Spleen (tissue), 11 donors: ENCODE results near the gene NUFIP2. TPM values are rescaled to one million over a fixed set of nuclear protein-coding genes. Genes with fewer than 3 reads are reported as not detected.
A peak's percentile ranks its signal among the peaks of the same experiment; 100 is the strongest.

Source experiments
- DNase-seq: peaks from one replicate; pipeline ENCODE4 v3.0.0-alpha.2; 2020
- H3K27ac ChIP-seq, 8 donors: fragments of 200-600 bp; sonication (generic) in 7 of 8; 1 replicate in 4 of 8; 2 replicates in 4 of 8; pipeline versions ENCODE4 v1.5.0 to v1.8.0; 2016 to 2021; ENCODE audit warnings: inconsistent platforms in 4 of 8, mild to moderate bottlenecking in 4 of 8, moderate library complexity in 1 of 8
- H3K27me3 ChIP-seq, 7 donors: fragments of 200-600 bp; sonication (generic) in 6 of 7; replicated peaks in 1 of 7; 1 replicate in 4 of 7; 2 replicates in 3 of 7; pipeline versions ENCODE4 v1.5.0 to v1.8.0; 2016 to 2021; ENCODE audit warnings: inconsistent platforms in 3 of 7, mild to moderate bottlenecking in 1 of 7
- H3K36me3 ChIP-seq, 6 donors: fragments of 200-600 bp; sonication (generic) in 5 of 6; 1 replicate in 4 of 6; 2 replicates in 2 of 6; pipeline versions ENCODE4 v1.5.0 to v1.8.0; 2016 to 2021; ENCODE audit warnings: inconsistent platforms in 2 of 6
- H3K4me1 ChIP-seq, 6 donors: fragments of 200-600 bp; sonication (generic) in 5 of 6; 1 replicate in 3 of 6; 2 replicates in 3 of 6; pipeline versions ENCODE4 v1.5.0 to v1.8.0; 2016 to 2021; ENCODE audit warnings: inconsistent platforms in 3 of 6
- H3K4me3 ChIP-seq, 8 donors: fragments of 200-600 bp; sonication (generic) in 7 of 8; 1 replicate in 4 of 8; 2 replicates in 4 of 8; pipeline versions ENCODE4 v1.5.0 to v1.8.0; 2016 to 2021; ENCODE audit warnings: inconsistent platforms in 4 of 8, mild to moderate bottlenecking in 4 of 8, moderate library complexity in 2 of 8
- H3K9me3 ChIP-seq, 8 donors: fragments of 200-600 bp; sonication (generic) in 7 of 8; 1 replicate in 4 of 8; 2 replicates in 4 of 8; pipeline versions ENCODE4 v1.5.0 to v1.8.0; 2016 to 2021; ENCODE audit warnings: inconsistent platforms in 4 of 8
- CTCF ChIP-seq, 11 experiments: fragments of 200-600 bp in 7 of 11; fragments of 450-650 bp in 4 of 11; sonication (generic) in 4 of 11; IDR thresholded peaks in 8 of 11; conservative IDR thresholded peaks in 3 of 11; 1 replicate in 7 of 11; 2 replicates in 4 of 11; pipeline versions ENCODE4 v1.4.0 to v1.8.0; 2016 to 2021; ENCODE audit warnings: antibody characterized with exemption in 11 of 11, inconsistent platforms in 4 of 11, mild to moderate bottlenecking in 1 of 11
- POLR2A ChIP-seq, 3 donors: fragments of 450-650 bp; IDR thresholded peaks; one replicate each; pipeline ENCODE4 v1.5.1; 2017; ENCODE audit warnings: antibody characterized with exemption in 3 of 3, mild to moderate bottlenecking in 1 of 3
- POLR2AphosphoS5 ChIP-seq, 3 donors: sonication (generic); formaldehyde crosslinking; IDR thresholded peaks; one replicate each; pipeline ENCODE4 v1.5.1; 2017; ENCODE audit warnings: antibody characterized with exemption in 3 of 3
- WGBS, 5 donors: extraction: QIAGEN DNeasy Blood & Tissue Kit in 3 of 5; methylation state at CpG; one replicate each; pipeline versions ENCODE4 v1.1.5 to v1.1.7; 2013 to 2018; 5-methylcytosine and 5-hydroxymethylcytosine counted together
- intact Hi-C: fragments of 100-400 bp; cut with DNase I; formaldehyde crosslinking; loops from one replicate; pipeline ENCODE4 v1.15.0; 2023; ENCODE audit warnings: low total_unique reads
- polyA plus RNA-seq, 3 donors: library from polyadenylated mRNA; stranded (reverse); fragments of 200-250 nt; gene quantifications; one replicate each; pipeline ENCODE4 v1.2.1, GENCODE V29; 2013
- total RNA-seq, 7 donors: library from RNA; depleted of rRNA in 3 of 7; stranded (reverse); fragments of >200 nt in 3 of 7; fragmentation: NEBNext Ultra II Directional in 4 of 7; extraction: Animal tissue kit (Norgen Biotek cat#: 25700) in 4 of 7; gene quantifications; one replicate each; pipeline versions ENCODE4 v1.1.0 to v1.2.1, GENCODE V29; 2016 to 2021
- donor health status: healthy with polysubstance abuse.
- donor health status: DM: no; HTN: no; CAD: no; lungs with moderate emphysema.
- donor health status: DM: no; HTN: no; CAD: no.
- donor health status: Bipolar disorder and iron deficiency.
- donor health status: healthy.
- donor health status: DM: no; HTN: no; CAD: no.
- donor health status: DM: yes; HTN: yes; CAD: no.

The NUFIP2 gene
- total and polyA plus RNA-seq, 10 donors: 8.7 to 68.4 (median 54.9) TPM

GRCh38 chr17:29253037-29253436 lies 40.9 kb downstream of the NUFIP2 start:
- intact Hi-C loops: no loop called here
- peaks cover 9 to 53% (median 41%) of the 10 kb centered on the region in 6 donors for H3K4me1 ChIP-seq
- H3K36me3 ChIP-seq: peaks cover 0 to 26% (median 0%) of the 10 kb centered on the region in 6 donors
- H3K4me3 ChIP-seq: no peak overlapping the region
- no peaks in the 10 kb centered on the region for H3K27me3 ChIP-seq
- H3K9me3 ChIP-seq: no peaks in the 10 kb centered on the region
- TF ChIP-seq CTCF (IDR thresholded peaks at IDR 0.05 in 8 of 11, conservative IDR thresholded peaks at IDR 0.05 in 3 of 11) (no peak), POLR2AphosphoS5 (IDR thresholded peaks at IDR 0.05) (no peak), POLR2A (IDR thresholded peaks at IDR 0.05) (no peak)
- WGBS, 5 donors: 95 to 99% (median 97%) methylated on average over 2 of the region's 2 CpGs
- H3K27ac ChIP-seq: no peak overlapping the region
- DNase-seq: no peak

GRCh38 chr17:29252101-29252791 lies 41.7 kb downstream of the NUFIP2 start:
- 75 to 82% (median 77%) methylated on average over 7 of the region's 7 CpGs for WGBS, 5 donors
- H3K27ac ChIP-seq: no peak overlapping the region
- TF ChIP-seq POLR2A (IDR thresholded peaks at IDR 0.05) (no peak), CTCF (IDR thresholded peaks at IDR 0.05 in 8 of 11, conservative IDR thresholded peaks at IDR 0.05 in 3 of 11) (peak in 7 of 11 experiments; percentile 10 to 54 (median 47)), POLR2AphosphoS5 (IDR thresholded peaks at IDR 0.05) (peak in 1 of 3 donors; percentile 32)
- H3K4me1 ChIP-seq: peaks cover 9 to 47% (median 33%) of the 10 kb centered on the region in 6 donors
- no peak overlapping the region for H3K4me3 ChIP-seq
- intact Hi-C loops: no loop called here
- H3K9me3 ChIP-seq: no peaks in the 10 kb centered on the region
- H3K27me3 ChIP-seq: no peaks in the 10 kb centered on the region
- H3K36me3 ChIP-seq: peaks cover 0 to 23% (median 0%) of the 10 kb centered on the region in 6 donors
- DNase-seq: no peak

DNA sequence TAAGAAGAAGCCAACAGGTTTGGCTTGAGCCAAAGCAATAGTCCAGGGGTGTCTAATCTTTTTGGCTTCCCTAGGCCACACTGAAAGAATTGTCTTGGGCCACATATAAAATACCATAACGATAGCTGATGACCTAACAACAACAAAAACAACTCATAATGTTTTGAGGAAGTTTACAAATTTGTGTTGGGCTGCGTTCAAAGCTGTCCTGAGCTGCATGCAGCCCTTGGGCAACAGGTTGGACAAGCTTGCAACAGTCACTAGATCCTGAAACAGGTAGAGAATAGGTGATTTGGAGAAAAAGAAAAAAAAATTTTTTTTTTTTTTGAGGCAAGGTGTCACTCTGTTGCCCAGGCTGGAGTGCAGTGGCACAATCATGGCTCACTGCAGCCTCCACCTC lies 42.8 kb downstream of the NUFIP2 start:
- H3K27ac ChIP-seq: no peak overlapping the region
- H3K36me3 ChIP-seq: peaks cover 0 to 23% (median 0%) of the 10 kb centered on the region in 6 donors
- TF ChIP-seq POLR2AphosphoS5 (IDR thresholded peaks at IDR 0.05): no peak
- TF ChIP-seq CTCF (IDR thresholded peaks at IDR 0.05 in 8 of 11, conservative IDR thresholded peaks at IDR 0.05 in 3 of 11): no peak
- no peak for TF ChIP-seq POLR2A (IDR thresholded peaks at IDR 0.05)
- WGBS, 5 donors: 58 to 93% (median 69%) methylated on average over 2 of the region's 2 CpGs
- DNase-seq: no peak
- H3K4me1 ChIP-seq: peaks cover 7 to 43% (median 22%) of the 10 kb centered on the region in 6 donors
- no peaks in the 10 kb centered on the region for H3K27me3 ChIP-seq
- intact Hi-C loops: no loop called here
- no peak overlapping the region for H3K4me3 ChIP-seq
- H3K9me3 ChIP-seq: no peaks in the 10 kb centered on the region

DNA sequence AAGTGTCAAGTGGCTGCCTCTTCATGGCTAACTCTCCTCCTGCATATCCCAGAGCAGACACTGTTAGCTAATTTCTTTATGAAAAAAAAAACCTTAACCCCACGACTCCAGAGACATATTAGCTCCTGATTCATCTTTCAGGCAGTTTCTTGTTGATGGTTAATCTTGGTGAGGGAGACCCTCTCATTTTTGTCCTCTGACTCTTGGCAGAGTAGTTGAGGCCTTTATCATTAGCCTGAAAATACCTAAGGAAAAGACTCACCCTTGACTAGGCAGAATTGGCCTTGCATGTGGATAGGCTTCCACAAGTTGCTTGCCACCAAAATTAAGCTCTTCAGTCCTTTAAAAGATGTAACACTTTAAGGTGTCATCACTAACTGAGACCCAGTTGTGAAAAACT lies 43.3 kb downstream of the NUFIP2 start:
- no peaks in the 10 kb centered on the region for H3K27me3 ChIP-seq
- DNase-seq: no peak
- intact Hi-C loops: no loop called here
- H3K4me1 ChIP-seq: peaks cover 1 to 38% (median 17%) of the 10 kb centered on the region in 6 donors
- H3K9me3 ChIP-seq: no peaks in the 10 kb centered on the region
- no peak for TF ChIP-seq POLR2A (IDR thresholded peaks at IDR 0.05)
- TF ChIP-seq POLR2AphosphoS5 (IDR thresholded peaks at IDR 0.05): no peak
- TF ChIP-seq CTCF (IDR thresholded peaks at IDR 0.05 in 8 of 11, conservative IDR thresholded peaks at IDR 0.05 in 3 of 11): no peak
- H3K4me3 ChIP-seq: no peak overlapping the region
- 78 to 95% (median 89%) methylated on average over 1 of the region's 1 CpG for WGBS, 5 donors
- no peak overlapping the region for H3K27ac ChIP-seq
- H3K36me3 ChIP-seq: peaks cover 0 to 23% (median 0%) of the 10 kb centered on the region in 6 donors
